GM19099 (cell line): Measurements from ENCODE around the gene ZNF664.

Experiments used
- POLR2A ChIP-seq: IDR thresholded peaks from 3 replicates; pipeline ENCODE4 v1.6.1; 2011; ENCODE audit warnings: low read depth; ENCODE audit not compliant: insufficient read length; ENCODE audit errors: extremely low read depth

Gene ZNF664

GRCh38 chr12:124024263-124024678 lies 51.3 kb downstream of the ZNF664 start:
- no peak for TF ChIP-seq POLR2A

GRCh38 chr12:124024776-124025175 lies 51.8 kb downstream of the ZNF664 start:
- TF ChIP-seq POLR2A, result no peak

GRCh38 chr12:124025661-124026060 lies 52.6 kb downstream of the ZNF664 start:
- no peak for TF ChIP-seq POLR2A

- no peak for TF ChIP-seq POLR2A
Observed at GRCh38 chr12:124026755-124027745, 54.0 kb downstream of the ZNF664 start.

DNA sequence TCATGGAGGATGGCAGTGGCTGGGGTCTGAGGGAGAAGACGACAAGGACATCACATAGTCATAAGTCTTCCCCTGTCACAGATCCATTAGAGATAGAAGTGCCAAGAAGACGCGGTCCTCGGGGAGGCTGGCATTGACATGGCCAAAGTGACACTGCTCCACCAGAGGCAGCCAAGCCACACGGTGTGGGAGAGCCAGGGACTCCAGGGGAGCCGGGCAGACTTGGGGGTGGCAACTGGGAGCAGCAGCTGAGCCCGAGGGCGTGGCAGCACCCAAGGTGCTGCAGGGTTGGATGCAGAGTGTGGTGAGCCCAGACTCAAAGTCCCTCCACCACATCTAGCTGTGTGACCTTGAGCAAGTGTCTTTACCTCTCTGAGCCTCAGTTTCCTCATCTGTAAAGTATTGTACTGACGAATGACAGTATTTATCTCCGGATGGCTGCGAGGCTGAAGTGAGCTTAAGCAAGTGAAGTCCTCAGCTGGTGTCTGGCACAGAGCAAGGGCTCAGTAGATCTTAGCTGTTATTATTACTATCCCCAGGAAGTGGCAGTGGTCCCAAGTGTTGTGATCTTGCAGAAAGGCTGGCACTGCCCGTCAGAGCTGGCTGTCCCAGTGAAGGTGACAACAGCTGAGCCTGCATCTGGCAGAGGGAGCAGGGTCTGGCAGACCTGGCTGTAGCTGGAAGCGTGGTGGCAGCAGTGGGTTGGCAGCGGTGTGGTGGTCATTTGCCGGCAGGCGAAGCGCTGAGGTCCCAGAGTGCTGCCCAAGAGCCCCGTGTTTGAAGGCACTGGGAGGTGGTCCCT lies 54.9 kb downstream of the ZNF664 start:
- no peak for TF ChIP-seq POLR2A

- TF ChIP-seq POLR2A, result no peak
Observed at GRCh38 chr12:124028555-124028925, 55.5 kb downstream of the ZNF664 start.

- no peak for TF ChIP-seq POLR2A
Observed at GRCh38 chr12:124030008-124030407, 57.0 kb downstream of the ZNF664 start.

- no peak for TF ChIP-seq POLR2A
Observed at GRCh38 chr12:124030510-124030909, 57.5 kb downstream of the ZNF664 start.

DNA sequence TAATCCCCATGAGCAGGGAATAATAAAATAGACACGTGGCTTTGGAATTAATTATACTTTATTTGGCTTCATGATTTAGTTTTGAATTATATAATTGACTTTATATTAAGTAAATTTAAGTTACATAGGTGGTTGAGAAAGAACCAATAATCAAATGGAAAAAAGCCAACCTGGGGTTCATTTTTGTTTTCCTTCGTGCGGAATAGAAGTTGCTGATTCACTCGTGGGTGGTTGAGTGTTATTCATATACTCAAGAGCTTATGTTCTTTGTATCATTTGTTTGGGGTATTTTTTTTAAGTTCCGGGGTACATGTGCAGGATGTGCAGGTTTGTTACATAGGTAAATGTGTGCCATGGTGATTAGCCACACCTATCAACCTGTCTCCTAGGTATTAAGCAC lies 58.0 kb downstream of the ZNF664 start:
- no peak for TF ChIP-seq POLR2A

- TF ChIP-seq POLR2A, result no peak
Observed at GRCh38 chr12:124032265-124032886, 59.4 kb downstream of the ZNF664 start.

GRCh38 chr12:124033859-124034258 lies 60.8 kb downstream of the ZNF664 start:
- no peak for TF ChIP-seq POLR2A

DNA sequence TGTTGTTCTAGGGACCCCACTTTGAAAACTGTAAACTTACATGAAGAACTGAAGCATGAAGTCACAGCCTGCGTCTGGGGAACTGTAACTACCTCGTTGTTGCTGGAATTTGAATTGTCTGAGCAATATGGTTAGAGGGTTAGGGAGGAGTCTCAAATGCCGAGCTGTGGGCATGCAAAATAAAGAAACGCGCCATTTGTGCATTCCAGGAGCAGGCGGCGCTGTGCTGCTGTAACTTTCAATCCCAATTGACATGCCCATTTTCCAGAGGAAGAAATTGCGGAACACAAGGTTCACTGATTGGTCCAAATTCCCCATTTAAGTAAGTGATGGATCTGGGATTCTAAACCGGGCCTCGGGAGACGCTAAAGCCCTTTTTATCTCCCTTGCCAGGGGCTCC lies 61.3 kb downstream of the ZNF664 start:
- no peak for TF ChIP-seq POLR2A

- TF ChIP-seq POLR2A, result no peak
Observed at GRCh38 chr12:124035163-124035562, 62.1 kb downstream of the ZNF664 start.

GRCh38 chr12:124036171-124036598 lies 63.2 kb downstream of the ZNF664 start:
- TF ChIP-seq POLR2A, result no peak

GRCh38 chr12:124036657-124037109 lies 63.7 kb downstream of the ZNF664 start:
- TF ChIP-seq POLR2A, result no peak
